ENCODE measurements around the gene KNDC1.

- TF ChIP-seq, protein P1, sequence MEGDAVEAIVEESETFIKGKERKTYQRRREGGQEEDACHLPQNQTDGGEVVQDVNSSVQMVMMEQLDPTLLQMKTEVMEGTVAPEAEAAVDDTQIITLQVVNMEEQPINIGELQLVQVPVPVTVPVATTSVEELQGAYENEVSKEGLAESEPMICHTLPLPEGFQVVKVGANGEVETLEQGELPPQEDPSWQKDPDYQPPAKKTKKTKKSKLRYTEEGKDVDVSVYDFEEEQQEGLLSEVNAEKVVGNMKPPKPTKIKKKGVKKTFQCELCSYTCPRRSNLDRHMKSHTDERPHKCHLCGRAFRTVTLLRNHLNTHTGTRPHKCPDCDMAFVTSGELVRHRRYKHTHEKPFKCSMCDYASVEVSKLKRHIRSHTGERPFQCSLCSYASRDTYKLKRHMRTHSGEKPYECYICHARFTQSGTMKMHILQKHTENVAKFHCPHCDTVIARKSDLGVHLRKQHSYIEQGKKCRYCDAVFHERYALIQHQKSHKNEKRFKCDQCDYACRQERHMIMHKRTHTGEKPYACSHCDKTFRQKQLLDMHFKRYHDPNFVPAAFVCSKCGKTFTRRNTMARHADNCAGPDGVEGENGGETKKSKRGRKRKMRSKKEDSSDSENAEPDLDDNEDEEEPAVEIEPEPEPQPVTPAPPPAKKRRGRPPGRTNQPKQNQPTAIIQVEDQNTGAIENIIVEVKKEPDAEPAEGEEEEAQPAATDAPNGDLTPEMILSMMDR (IDR thresholded peaks at IDR 0.05), result no peak
- no peak for TF ChIP-seq POLR2A (IDR thresholded peaks at IDR 0.05)
Observed at GRCh38 chr10:133246236-133246626, 86.2 kb downstream of the KNDC1 start.
